H9 (cell line): ENCODE measurements around the gene SLC1A4. TPM values are rescaled to one million over a fixed set of nuclear protein-coding genes. Genes with fewer than 3 reads are reported as not detected.

ENCODE experiments used
- DNase-seq: peaks from one replicate; pipeline ENCODE4 v3.0.0-alpha.2; 2017
- H2AFZ ChIP-seq: one replicate; pipeline ENCODE4 v1.6.1; 2013; ENCODE audit warnings: mild to moderate bottlenecking, low read length, control low read depth, moderate library complexity
- H2AK5ac ChIP-seq: 2 replicates; pipeline ENCODE4 v1.6.1; 2013; ENCODE audit warnings: low read length, control low read depth, mixed read lengths; ENCODE audit not compliant: insufficient read length
- H2BK120ac ChIP-seq: one replicate; pipeline ENCODE4 v1.6.1; 2013; ENCODE audit warnings: low read depth, mild to moderate bottlenecking, low read length, control low read depth, inconsistent platforms; ENCODE audit not compliant: poor library complexity, severe bottlenecking
- H2BK12ac ChIP-seq: 2 replicates; pipeline ENCODE4 v1.6.1; 2013; ENCODE audit warnings: low read length, control low read depth, mixed read lengths, low read depth; ENCODE audit not compliant: insufficient read length
- H2BK15ac ChIP-seq: 2 replicates; pipeline ENCODE4 v1.6.1; 2013; ENCODE audit warnings: low read depth, low read length, control low read depth
- H2BK20ac ChIP-seq: one replicate; pipeline ENCODE4 v1.6.1; 2013; ENCODE audit warnings: low read depth, mild to moderate bottlenecking, low read length, control low read depth, inconsistent platforms; ENCODE audit not compliant: poor library complexity, severe bottlenecking
- H2BK5ac ChIP-seq: 2 replicates; pipeline ENCODE4 v1.6.1; 2013; ENCODE audit warnings: low read length, control low read depth, mixed read lengths; ENCODE audit not compliant: insufficient read length
- H3K14ac ChIP-seq: 2 replicates; pipeline ENCODE4 v1.6.1; 2013; ENCODE audit warnings: low read length, control low read depth; ENCODE audit not compliant: insufficient read depth
- H3K18ac ChIP-seq: 2 replicates; pipeline ENCODE4 v1.6.1; 2013; ENCODE audit warnings: low read depth, mild to moderate bottlenecking, mixed read lengths, low read length, control low read depth; ENCODE audit not compliant: insufficient read length
- H3K23ac ChIP-seq: 2 replicates; pipeline ENCODE4 v1.6.1; 2013; ENCODE audit warnings: low read length, control low read depth, mixed read lengths, low read depth; ENCODE audit not compliant: insufficient read length
- H3K23me2 ChIP-seq: 2 replicates; pipeline ENCODE4 v1.6.1; 2013; ENCODE audit warnings: low read depth, mild to moderate bottlenecking, mixed read lengths, low read length, control low read depth; ENCODE audit not compliant: insufficient read length, poor library complexity, severe bottlenecking
- H3K27ac ChIP-seq: 2 replicates; pipeline ENCODE4 v1.5.1; 2013; ENCODE audit warnings: low read length, control low read depth, mixed read lengths, low read depth; ENCODE audit not compliant: insufficient read length
- H3K27me3 ChIP-seq: 2 replicates; pipeline ENCODE4 v1.6.1; 2013; ENCODE audit warnings: low read length, control low read depth, inconsistent platforms; ENCODE audit not compliant: insufficient read depth
- H3K4ac ChIP-seq: 2 replicates; pipeline ENCODE4 v1.6.1; 2013; ENCODE audit warnings: low read depth, mild to moderate bottlenecking, control low read depth, inconsistent platforms, low read length, moderate library complexity
- H3K4me1 ChIP-seq: 2 replicates; pipeline ENCODE4 v1.6.1; 2013; ENCODE audit warnings: low read length, control low read depth, inconsistent platforms; ENCODE audit not compliant: insufficient read depth
- H3K4me2 ChIP-seq: 2 replicates; pipeline ENCODE4 v1.6.1; 2013; ENCODE audit warnings: low read length, control low read depth, mixed read lengths; ENCODE audit not compliant: insufficient read length, insufficient read depth
- H3K56ac ChIP-seq: 2 replicates; pipeline ENCODE4 v1.6.1; 2013; ENCODE audit warnings: low read depth, mild to moderate bottlenecking, mixed read lengths, low read length, control low read depth; ENCODE audit not compliant: insufficient read length
- H3K79me1 ChIP-seq: 2 replicates; pipeline ENCODE4 v1.6.1; 2013; ENCODE audit warnings: low read depth, mild to moderate bottlenecking, moderate library complexity, low read length, control low read depth, inconsistent platforms; ENCODE audit not compliant: insufficient read depth, poor library complexity, severe bottlenecking
- H3K79me2 ChIP-seq: 2 replicates; pipeline ENCODE4 v1.6.1; 2013; ENCODE audit warnings: low read length, control low read depth, inconsistent platforms; ENCODE audit not compliant: insufficient read depth
- H3K9ac ChIP-seq: 2 replicates; pipeline ENCODE4 v1.6.1; 2013; ENCODE audit warnings: low read length, control low read depth, mixed read lengths; ENCODE audit not compliant: insufficient read length; ENCODE audit errors: extremely low read depth
- H3K9me3 ChIP-seq: one replicate; pipeline ENCODE4 v1.6.1; 2013; ENCODE audit warnings: low read depth, low read length, inconsistent platforms; ENCODE audit not compliant: control insufficient read depth
- H3T11ph ChIP-seq: one replicate; pipeline ENCODE4 v1.6.1; 2013; ENCODE audit warnings: mild to moderate bottlenecking, low read length, control low read depth, inconsistent platforms
- H4K20me1 ChIP-seq: one replicate; pipeline ENCODE4 v1.6.1; 2013; ENCODE audit not compliant: control insufficient read depth, insufficient read length, insufficient read depth
- H4K5ac ChIP-seq: 2 replicates; pipeline ENCODE4 v1.6.1; 2013; ENCODE audit warnings: low read depth, mild to moderate bottlenecking, mixed read lengths, low read length, control low read depth; ENCODE audit not compliant: insufficient read length
- H4K8ac ChIP-seq: replicated peaks from 2 replicates; pipeline ENCODE4 v1.6.1; 2013; ENCODE audit warnings: low read length, control low read depth, mixed read lengths, low read depth; ENCODE audit not compliant: insufficient read length
- H4K91ac ChIP-seq: 2 replicates; pipeline ENCODE4 v1.6.1; 2013; ENCODE audit warnings: low read depth, mild to moderate bottlenecking, moderate library complexity, mixed read lengths, low read length, control low read depth; ENCODE audit not compliant: insufficient read length
- H3K27ac Mint-ChIP-seq, 3 experiments: 2 replicates in 2 of 3; 3 replicates in 1 of 3; pipeline ENCODE4 v1.8.0; 2020 to 2021; ENCODE audit warnings: mixed read lengths in 3 of 3, mild to moderate bottlenecking in 1 of 3, moderate library complexity in 1 of 3
- H3K27me3 Mint-ChIP-seq: 2 replicates; pipeline ENCODE4 v1.8.0; 2021; ENCODE audit warnings: low read depth, mild to moderate bottlenecking, moderate library complexity, mixed read lengths
- H3K36me3 Mint-ChIP-seq, 3 experiments: 2 replicates in 2 of 3; 3 replicates in 1 of 3; pipeline ENCODE4 v1.8.0; 2020 to 2021; ENCODE audit warnings: low read depth in 3 of 3, mixed read lengths in 3 of 3; ENCODE audit not compliant: insufficient read depth in 1 of 3
- H3K4me1 Mint-ChIP-seq, 2 experiments: 2 replicates each; pipeline ENCODE4 v1.8.0; 2020; ENCODE audit warnings: mixed read lengths in 2 of 2
- H3K4me3 Mint-ChIP-seq, 2 experiments: 2 replicates in 1 of 2; 3 replicates in 1 of 2; pipeline ENCODE4 v1.8.0; 2020 to 2021; ENCODE audit warnings: mild to moderate bottlenecking in 2 of 2, mixed read lengths in 2 of 2, moderate library complexity in 1 of 2
- H3K9me3 Mint-ChIP-seq, 2 experiments: 2 replicates in 1 of 2; 3 replicates in 1 of 2; pipeline ENCODE4 v1.8.0; 2020; ENCODE audit warnings: mild to moderate bottlenecking in 2 of 2, mixed read lengths in 2 of 2, moderate library complexity in 1 of 2
- CTCF ChIP-seq: fragments of 200-600 bp; sonication (generic); conservative IDR thresholded peaks from 3 replicates; pipeline ENCODE4 v1.8.0; 2021; ENCODE audit warnings: antibody characterized with exemption, mild to moderate bottlenecking
- WGBS: extraction: QIAGEN DNeasy Blood & Tissue Kit; methylation state at CpG from one replicate; pipeline ENCODE4 v1.1.7; 2013; ENCODE audit warnings: missing lambda C conversion rate, low lambda C conversion rate, mixed read lengths; ENCODE audit not compliant: insufficient read length; ENCODE audit errors: extremely low coverage; 5-methylcytosine and 5-hydroxymethylcytosine counted together
- total RNA-seq: library from RNA; stranded (reverse); gene quantifications from 2 replicates; pipeline ENCODE4 v1.2.1, GENCODE V29; 2021

SLC1A4 gene
- total RNA-seq, 1 experiment from 2014 or later = 1.9 TPM

GRCh38 chr2:64987956-64988419, 1.2 kb upstream of the SLC1A4 start:
- H3K79me1 ChIP-seq = no peaks in the 10 kb centered on the region
- Mint-ChIP-seq H3K4me1 (peaks cover 16% of the 10 kb centered on the region in 2 experiments), H3K36me3 (peaks cover 0 to 2% (median 0%) of the 10 kb centered on the region in 3 experiments; a peak in 2 of 7 replicates), H3K4me3 (peak overlapping the region; percentile 55 to 81), H3K9me3 (no peaks in the 10 kb centered on the region; a peak in 1 of 5 replicates), H3K27ac (no peak overlapping the region), H3K27me3 (peaks cover 72% of the 10 kb centered on the region)
- no peak overlapping the region for H2BK5ac ChIP-seq
- no peaks in the 10 kb centered on the region for H3K4me1 ChIP-seq
- H4K8ac ChIP-seq = no peak overlapping the region
- H2AK5ac ChIP-seq = no peak overlapping the region
- no peak overlapping the region for H2BK120ac ChIP-seq
- peaks cover 26% of the 10 kb centered on the region; the same call in 1 of the 2 replicates for H3K27me3 ChIP-seq
- no peak overlapping the region for H2BK15ac ChIP-seq
- no peak overlapping the region for H3K56ac ChIP-seq
- no peak overlapping the region for H3T11ph ChIP-seq
- no peak overlapping the region for H2AFZ ChIP-seq
- no CpG with 5 or more reads among the region's 12 CpGs for WGBS
- peaks cover 13% of the 10 kb centered on the region for H3K23me2 ChIP-seq
- no peak overlapping the region for H3K23ac ChIP-seq
- no peak overlapping the region for H2BK20ac ChIP-seq
- no peak overlapping the region for H3K18ac ChIP-seq
- no peak for DNase-seq
- H4K20me1 ChIP-seq = no peaks in the 10 kb centered on the region
- TF ChIP-seq CTCF = no peak
- H3K27ac ChIP-seq = no peak overlapping the region
- H4K91ac ChIP-seq = no peak overlapping the region
- H3K9me3 ChIP-seq = no peaks in the 10 kb centered on the region
- no peak overlapping the region for H2BK12ac ChIP-seq
- H3K14ac ChIP-seq = 0 out of 2 replicates have a peak overlapping the region, but pooled peaks have one; percentile 78
- H3K4ac ChIP-seq = no peak overlapping the region
- no peaks in the 10 kb centered on the region for H3K79me2 ChIP-seq
- peak overlapping the region; percentile 43 for H3K9ac ChIP-seq
- H3K4me2 ChIP-seq = peak overlapping the region; percentile 53
- H4K5ac ChIP-seq = no peak overlapping the region
